Keratinocyte (primary cell): ENCODE results near the gene DSTN. TPM values are rescaled to one million over a fixed set of nuclear protein-coding genes. Genes with fewer than 3 reads are reported as not detected.

Source experiments
- DNase-seq: peaks from one replicate; pipeline ENCODE4 v3.0.0-alpha.2; 2011; ENCODE audit warnings: low read depth, missing footprints, low spot score
- FAIRE-seq: peaks from 2 replicates; lab custom pipeline; 2011; peaks lifted over from hg19 to GRCh38; lab: Jason Lieb, UNC
- H2AFZ ChIP-seq: 2 replicates; pipeline ENCODE4 v1.6.0; 2012; ENCODE audit warnings: low read length, control low read depth, inconsistent platforms; ENCODE audit not compliant: control insufficient read depth
- H3K27ac ChIP-seq: 2 replicates; pipeline ENCODE4 v1.5.1; 2011; ENCODE audit warnings: low read length; ENCODE audit not compliant: control insufficient read depth, insufficient read depth
- H3K27me3 ChIP-seq: 3 replicates; pipeline ENCODE4 v1.6.0; 2011; ENCODE audit warnings: low read length; ENCODE audit not compliant: control insufficient read depth, insufficient read depth; ENCODE audit errors: extremely low read depth
- H3K36me3 ChIP-seq, 2 experiments: 2 replicates in 1 of 2; 3 replicates in 1 of 2; pipeline ENCODE4 v1.5.1; 2011; ENCODE audit warnings: low read length in 2 of 2, mild to moderate bottlenecking in 1 of 2; ENCODE audit not compliant: control insufficient read depth in 2 of 2, insufficient read depth in 2 of 2; ENCODE audit errors: extremely low read depth in 1 of 2
- H3K4me1 ChIP-seq: 3 replicates; pipeline ENCODE4 v1.5.1; 2011; ENCODE audit warnings: low read length; ENCODE audit not compliant: control insufficient read depth, insufficient read depth; ENCODE audit errors: extremely low read depth
- H3K4me2 ChIP-seq: 3 replicates; pipeline ENCODE4 v1.6.0; 2011; ENCODE audit warnings: low read depth, low read length; ENCODE audit not compliant: control insufficient read depth, insufficient read depth; ENCODE audit errors: extremely low read depth
- H3K4me3 ChIP-seq, 3 experiments: fragments of 200-600 bp in 1 of 3; sonication (generic) in 1 of 3; 2 replicates in 2 of 3; 3 replicates in 1 of 3; pipeline ENCODE4 v1.5.1; 2011 to 2016; ENCODE audit warnings: low read length in 3 of 3, mild to moderate bottlenecking in 3 of 3, control low read depth in 2 of 3, inconsistent platforms in 1 of 3, low read depth in 1 of 3, mixed read lengths in 1 of 3, mixed run types in 1 of 3, moderate library complexity in 1 of 3; ENCODE audit not compliant: control insufficient read depth in 2 of 3, insufficient read depth in 2 of 3; ENCODE audit errors: extremely low read depth in 1 of 3
- H3K79me2 ChIP-seq: 2 replicates; pipeline ENCODE4 v1.6.0; 2012; ENCODE audit warnings: low read length; ENCODE audit not compliant: control insufficient read depth, insufficient read depth
- H3K9ac ChIP-seq: 3 replicates; pipeline ENCODE4 v1.6.0; 2011; ENCODE audit warnings: low read length; ENCODE audit not compliant: control insufficient read depth, insufficient read depth; ENCODE audit errors: extremely low read depth
- H3K9me1 ChIP-seq: 3 replicates; pipeline ENCODE4 v1.6.0; 2011; ENCODE audit warnings: low read length; ENCODE audit not compliant: control insufficient read depth, insufficient read depth; ENCODE audit errors: extremely low read depth
- H3K9me3 ChIP-seq: 2 replicates; pipeline ENCODE4 v1.5.1; 2012; ENCODE audit warnings: low read depth, low read length; ENCODE audit not compliant: control insufficient read depth
- H4K20me1 ChIP-seq: 3 replicates; pipeline ENCODE4 v1.6.0; 2011; ENCODE audit warnings: low read length; ENCODE audit not compliant: control insufficient read depth, insufficient read depth; ENCODE audit errors: extremely low read depth
- EZH2 ChIP-seq: IDR thresholded peaks from one replicate; pipeline ENCODE4 v1.6.1; 2012; ENCODE audit warnings: inconsistent platforms, mild to moderate bottlenecking, low read length, moderate library complexity
- dilution Hi-C: fragments of 300-500 bp; cut with MboI; formaldehyde crosslinking; loops from one replicate; pipeline ENCODE4 v1.7.0; 2020; ENCODE audit warnings: low sequenced_read_pairs; ENCODE audit not compliant: extremely low pct_ligation_motif_present
- polyA plus RNA-seq, 5 experiments: library from polyadenylated mRNA; depleted of rRNA in 3 of 5; stranded (reverse) in 3 of 5; stranded (forward) in 1 of 5; unstranded in 1 of 5; fragments of >200 nt; gene quantifications; 1 replicate in 1 of 5; 2 replicates in 3 of 5; 3 replicates in 1 of 5; pipeline versions ENCODE4 v1.2.1 to v1.2.3, GENCODE V29; 2011 to 2012; ENCODE audit warnings: missing spikeins in 2 of 5, low read depth in 1 of 5, low replicate concordance in 1 of 5
- TF ChIP-seq, protein P1 (sequence below), 3 experiments: IDR thresholded peaks in 1 of 3; conservative IDR thresholded peaks in 1 of 3; optimal IDR thresholded peaks in 1 of 3; 2 replicates in 2 of 3; 3 replicates in 1 of 3; pipeline versions ENCODE3 to v1.5.1; 2011; ENCODE audit warnings: low read length in 3 of 3, mild to moderate bottlenecking in 3 of 3, moderate library complexity in 2 of 3, control low read depth in 1 of 3, inconsistent platforms in 1 of 3; ENCODE audit not compliant: insufficient read depth in 2 of 3; ENCODE audit errors: extremely low read depth in 1 of 3

The DSTN gene
- polyA plus RNA-seq, 1 donor (not counting 4 experiments of a cell fraction or from before 2014, with no cell fraction given) = 288 TPM

DNA sequence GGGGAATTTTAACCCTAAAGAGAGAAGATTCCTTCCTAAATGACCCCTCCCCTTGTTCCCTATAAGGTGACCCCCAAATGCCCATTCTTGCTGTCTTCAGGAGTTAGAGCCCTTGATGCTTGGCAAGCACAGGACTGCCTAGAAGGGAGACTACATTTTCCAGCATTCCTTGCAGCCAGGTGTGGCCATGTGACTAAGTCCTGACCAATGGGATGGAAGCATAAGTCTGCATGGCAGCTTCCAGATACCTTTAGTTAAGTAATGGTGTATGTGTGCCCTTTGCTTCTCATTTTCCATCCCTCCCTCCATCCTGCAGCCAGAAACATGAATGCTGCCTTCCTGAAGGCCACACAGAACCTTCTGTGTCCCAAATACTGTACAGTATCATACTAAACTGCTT lies 44.2 kb upstream of the DSTN start:
- Histone ChIP-seq H3K9me3 (no peaks in the 10 kb centered on the region), H3K27me3 (no peaks in the 10 kb centered on the region), H4K20me1 (no peaks in the 10 kb centered on the region), H2AFZ (peak overlapping the region; percentile 96), H3K9me1 (no peaks in the 10 kb centered on the region), H3K9ac (no peak overlapping the region), H3K79me2 (no peaks in the 10 kb centered on the region), H3K27ac (no peak overlapping the region), H3K36me3 (no peaks in the 10 kb centered on the region), H3K4me2 (peak overlapping the region; percentile 18), H3K4me1 (peaks cover 2% of the 10 kb centered on the region), H3K4me3 (no peak overlapping the region)
- dilution Hi-C loops = no loop called here
- FAIRE-seq (peak; percentile 90), DNase-seq (no peak)
- no peak for TF ChIP-seq EZH2
- TF ChIP-seq, protein P1, sequence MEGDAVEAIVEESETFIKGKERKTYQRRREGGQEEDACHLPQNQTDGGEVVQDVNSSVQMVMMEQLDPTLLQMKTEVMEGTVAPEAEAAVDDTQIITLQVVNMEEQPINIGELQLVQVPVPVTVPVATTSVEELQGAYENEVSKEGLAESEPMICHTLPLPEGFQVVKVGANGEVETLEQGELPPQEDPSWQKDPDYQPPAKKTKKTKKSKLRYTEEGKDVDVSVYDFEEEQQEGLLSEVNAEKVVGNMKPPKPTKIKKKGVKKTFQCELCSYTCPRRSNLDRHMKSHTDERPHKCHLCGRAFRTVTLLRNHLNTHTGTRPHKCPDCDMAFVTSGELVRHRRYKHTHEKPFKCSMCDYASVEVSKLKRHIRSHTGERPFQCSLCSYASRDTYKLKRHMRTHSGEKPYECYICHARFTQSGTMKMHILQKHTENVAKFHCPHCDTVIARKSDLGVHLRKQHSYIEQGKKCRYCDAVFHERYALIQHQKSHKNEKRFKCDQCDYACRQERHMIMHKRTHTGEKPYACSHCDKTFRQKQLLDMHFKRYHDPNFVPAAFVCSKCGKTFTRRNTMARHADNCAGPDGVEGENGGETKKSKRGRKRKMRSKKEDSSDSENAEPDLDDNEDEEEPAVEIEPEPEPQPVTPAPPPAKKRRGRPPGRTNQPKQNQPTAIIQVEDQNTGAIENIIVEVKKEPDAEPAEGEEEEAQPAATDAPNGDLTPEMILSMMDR (optimal IDR thresholded peaks at IDR 0.05 in 1 of 3, IDR thresholded peaks at IDR 0.05 in 1 of 3, conservative IDR thresholded peaks at IDR 0.05 in 1 of 3; ENCODE audit: extremely low read depth in 1 of 3, insufficient read depth in 2 of 3, low read length in 3 of 3) = no peak

DNA sequence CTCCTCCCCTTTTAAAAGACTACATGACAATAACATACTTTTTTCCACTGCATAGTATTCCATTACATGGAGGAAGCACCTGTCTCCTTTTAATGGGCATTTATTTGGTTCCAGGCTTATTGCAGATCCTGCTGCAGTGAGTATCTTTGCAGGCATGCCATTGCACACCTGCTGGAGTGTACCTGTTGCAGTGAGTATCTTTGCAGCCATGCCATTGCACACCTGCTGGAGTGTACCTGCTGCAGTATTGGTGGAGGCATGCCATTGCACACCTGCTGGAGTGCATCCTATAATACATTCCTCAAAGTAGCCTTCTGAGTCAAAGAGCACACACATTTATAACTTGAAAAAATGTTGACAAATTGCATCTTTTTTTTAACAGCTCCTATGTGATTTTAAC lies 40.3 kb upstream of the DSTN start:
- Histone ChIP-seq H3K4me3 (no peak overlapping the region), H3K4me1 (peaks cover 3% of the 10 kb centered on the region), H3K36me3 (no peaks in the 10 kb centered on the region), H2AFZ (no peak overlapping the region), H3K9me1 (no peaks in the 10 kb centered on the region), H3K79me2 (no peaks in the 10 kb centered on the region), H3K9ac (no peak overlapping the region), H3K27ac (no peak overlapping the region), H3K27me3 (no peaks in the 10 kb centered on the region), H4K20me1 (no peaks in the 10 kb centered on the region), H3K9me3 (no peaks in the 10 kb centered on the region), H3K4me2 (no peak overlapping the region)
- dilution Hi-C loops = no loop called here
- FAIRE-seq (no peak), DNase-seq (no peak)
- no peak for TF ChIP-seq EZH2
- TF ChIP-seq, protein P1 (optimal IDR thresholded peaks at IDR 0.05 in 1 of 3, IDR thresholded peaks at IDR 0.05 in 1 of 3, conservative IDR thresholded peaks at IDR 0.05 in 1 of 3; ENCODE audit: extremely low read depth in 1 of 3, insufficient read depth in 2 of 3, low read length in 3 of 3) = no peak
